DND-41 (cell line): ENCODE measurements around the gene MSANTD2.

Experiments
- ATAC-seq: fragments of 200-7000 bp; cut with Tn5 transposase; 3 replicates; pipeline ENCODE4 v1.9.1; 2021; ENCODE audit warnings: low read depth; ENCODE audit not compliant: insufficient read depth
- DNase-seq: peaks from one replicate; pipeline ENCODE4 v3.0.0-alpha.2; 2020
- H2AFZ ChIP-seq: 2 replicates; pipeline ENCODE4 v1.6.0; 2012; ENCODE audit warnings: low read depth, low read length
- H3K27ac ChIP-seq: 2 replicates; pipeline ENCODE4 v1.5.1; 2012; ENCODE audit warnings: low read length, inconsistent platforms
- H3K27me3 ChIP-seq: fragments of 200-600 bp; sonication (generic); 2 replicates; pipeline ENCODE4 v1.6.0; 2012; ENCODE audit warnings: low read length, mild to moderate bottlenecking, inconsistent platforms; ENCODE audit not compliant: insufficient read depth, poor library complexity
- H3K36me3 ChIP-seq: 2 replicates; pipeline ENCODE4 v1.5.1; 2012; ENCODE audit warnings: low read length, inconsistent platforms; ENCODE audit not compliant: insufficient read depth
- H3K4me1 ChIP-seq: 2 replicates; pipeline ENCODE4 v1.5.1; 2012; ENCODE audit warnings: mild to moderate bottlenecking, low read length; ENCODE audit not compliant: insufficient read depth
- H3K4me2 ChIP-seq: 2 replicates; pipeline ENCODE4 v1.6.0; 2012; ENCODE audit warnings: mild to moderate bottlenecking, moderate library complexity, low read length, inconsistent platforms; ENCODE audit not compliant: insufficient read depth
- H3K4me3 ChIP-seq, 2 experiments: fragments of 200-600 bp in 1 of 2; shearing (Covaris generic) in 1 of 2; 2 replicates each; pipeline ENCODE4 v1.5.1; 2012 to 2016; ENCODE audit warnings: inconsistent platforms in 2 of 2, low read length in 2 of 2, mild to moderate bottlenecking in 2 of 2, low read depth in 1 of 2, moderate library complexity in 1 of 2
- H3K79me2 ChIP-seq: 2 replicates; pipeline ENCODE4 v1.6.0; 2012; ENCODE audit warnings: low read length, inconsistent platforms; ENCODE audit not compliant: insufficient read depth
- H3K9ac ChIP-seq: 2 replicates; pipeline ENCODE4 v1.6.0; 2012; ENCODE audit warnings: low read depth, mild to moderate bottlenecking, inconsistent platforms, low read length, moderate library complexity
- H3K9me3 ChIP-seq: 2 replicates; pipeline ENCODE4 v1.5.1; 2012; ENCODE audit warnings: low read length, moderate library complexity, mild to moderate bottlenecking, inconsistent platforms; ENCODE audit not compliant: insufficient read depth, severe bottlenecking
- H4K20me1 ChIP-seq: 2 replicates; pipeline ENCODE4 v1.6.0; 2012; ENCODE audit warnings: low read length; ENCODE audit not compliant: insufficient read depth
- EZH2 ChIP-seq: IDR thresholded peaks from 3 replicates; pipeline ENCODE4 v1.6.1; 2012; ENCODE audit warnings: borderline replicate concordance, low read depth, mild to moderate bottlenecking, moderate library complexity, low read length, inconsistent platforms; ENCODE audit not compliant: severe bottlenecking
- TF ChIP-seq, protein P1 (sequence below): IDR thresholded peaks from 2 replicates; pipeline ENCODE4 v1.5.1; 2012; ENCODE audit warnings: borderline replicate concordance, low read length, moderate library complexity, mild to moderate bottlenecking; ENCODE audit not compliant: poor library complexity, severe bottlenecking; ENCODE audit errors: extremely low read depth

MSANTD2 gene

DNA sequence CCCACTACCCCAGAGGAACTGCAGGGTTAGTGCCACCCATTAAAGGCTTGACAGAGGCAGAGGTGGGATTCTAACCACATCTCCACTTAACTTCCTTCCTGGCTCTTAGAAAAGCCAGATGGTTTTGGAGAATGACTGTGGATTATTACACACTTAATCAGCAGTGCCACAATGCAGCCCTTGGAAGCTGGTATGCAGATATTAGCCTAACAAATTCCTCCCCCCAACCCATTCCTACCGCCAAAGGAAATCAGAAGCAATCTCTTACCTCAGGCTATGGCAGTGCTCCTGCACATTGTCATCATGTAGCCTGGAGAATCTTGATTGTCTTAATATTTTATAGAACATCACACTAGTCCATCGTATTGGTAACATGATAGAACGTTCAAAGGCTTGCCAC, 83.6 kb downstream of the MSANTD2 start:
- peaks cover 19% of the 10 kb centered on the region for H4K20me1 ChIP-seq
- H3K4me2 ChIP-seq: no peak overlapping the region
- H3K79me2 ChIP-seq: no peaks in the 10 kb centered on the region
- H3K4me3 ChIP-seq: no peak overlapping the region
- H3K36me3 ChIP-seq: no peaks in the 10 kb centered on the region
- peaks cover 56% of the 10 kb centered on the region for H3K27me3 ChIP-seq
- ATAC-seq (no peak), DNase-seq (no peak)
- no peaks in the 10 kb centered on the region for H3K9me3 ChIP-seq
- no peak overlapping the region for H3K9ac ChIP-seq
- no peak overlapping the region for H2AFZ ChIP-seq
- H3K4me1 ChIP-seq: peaks cover 9% of the 10 kb centered on the region; the same call in 1 of the 2 replicates
- TF ChIP-seq EZH2: no peak
- TF ChIP-seq, protein P1, sequence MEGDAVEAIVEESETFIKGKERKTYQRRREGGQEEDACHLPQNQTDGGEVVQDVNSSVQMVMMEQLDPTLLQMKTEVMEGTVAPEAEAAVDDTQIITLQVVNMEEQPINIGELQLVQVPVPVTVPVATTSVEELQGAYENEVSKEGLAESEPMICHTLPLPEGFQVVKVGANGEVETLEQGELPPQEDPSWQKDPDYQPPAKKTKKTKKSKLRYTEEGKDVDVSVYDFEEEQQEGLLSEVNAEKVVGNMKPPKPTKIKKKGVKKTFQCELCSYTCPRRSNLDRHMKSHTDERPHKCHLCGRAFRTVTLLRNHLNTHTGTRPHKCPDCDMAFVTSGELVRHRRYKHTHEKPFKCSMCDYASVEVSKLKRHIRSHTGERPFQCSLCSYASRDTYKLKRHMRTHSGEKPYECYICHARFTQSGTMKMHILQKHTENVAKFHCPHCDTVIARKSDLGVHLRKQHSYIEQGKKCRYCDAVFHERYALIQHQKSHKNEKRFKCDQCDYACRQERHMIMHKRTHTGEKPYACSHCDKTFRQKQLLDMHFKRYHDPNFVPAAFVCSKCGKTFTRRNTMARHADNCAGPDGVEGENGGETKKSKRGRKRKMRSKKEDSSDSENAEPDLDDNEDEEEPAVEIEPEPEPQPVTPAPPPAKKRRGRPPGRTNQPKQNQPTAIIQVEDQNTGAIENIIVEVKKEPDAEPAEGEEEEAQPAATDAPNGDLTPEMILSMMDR: no peak
- H3K27ac ChIP-seq: no peak overlapping the region
